ENCODE results near the gene AP2A1. TPM values are rescaled to one million over a fixed set of nuclear protein-coding genes. Genes with fewer than 3 reads are reported as not detected.

Gene AP2A1
- total RNA-seq, 1 experiment from 2014 or later, result 103 TPM

- Histone ChIP-seq H3K27me3 (replicated peaks) (no peaks in the 10 kb centered on the region), H3K27ac (no peak overlapping the region), H3K9me3 (replicated peaks) (no peaks in the 10 kb centered on the region), H3K36me3 (peaks cover 45% of the 10 kb centered on the region), H3K4me3 (no peak overlapping the region), H3K4me1 (replicated peaks) (peaks cover 6% of the 10 kb centered on the region)
- no peak for DNase-seq (ENCODE audit: low read depth in 1 of 2, low spot score in 2 of 2)
Measured at GRCh38 chr19:49772850-49773432, 6.1 kb downstream of the AP2A1 start.

GRCh38 chr19:49773663-49774350, 7.0 kb downstream of the AP2A1 start:
- Histone ChIP-seq H3K4me3 (no peak overlapping the region), H3K27ac (no peak overlapping the region), H3K27me3 (replicated peaks) (no peaks in the 10 kb centered on the region), H3K4me1 (replicated peaks) (no peaks in the 10 kb centered on the region), H3K36me3 (peaks cover 40% of the 10 kb centered on the region; the same call in 1 of the 2 replicates), H3K9me3 (replicated peaks) (no peaks in the 10 kb centered on the region)
- DNase-seq (ENCODE audit: low read depth in 1 of 2, low spot score in 2 of 2), result no peak

- Histone ChIP-seq H3K4me1 (replicated peaks) (no peaks in the 10 kb centered on the region), H3K4me3 (no peak overlapping the region), H3K27me3 (replicated peaks) (no peaks in the 10 kb centered on the region), H3K27ac (no peak overlapping the region), H3K9me3 (replicated peaks) (no peaks in the 10 kb centered on the region), H3K36me3 (peaks cover 37% of the 10 kb centered on the region; the same call in 1 of the 2 replicates)
- DNase-seq (ENCODE audit: low read depth in 1 of 2, low spot score in 2 of 2), result no peak
Measured at GRCh38 chr19:49774969-49775368, 8.2 kb downstream of the AP2A1 start.

GRCh38 chr19:49775742-49776370, 9.1 kb downstream of the AP2A1 start:
- Histone ChIP-seq H3K36me3 (peaks cover 38% of the 10 kb centered on the region), H3K27ac (no peak overlapping the region), H3K27me3 (replicated peaks) (no peaks in the 10 kb centered on the region), H3K4me3 (no peak overlapping the region), H3K4me1 (replicated peaks) (no peaks in the 10 kb centered on the region), H3K9me3 (replicated peaks) (no peaks in the 10 kb centered on the region)
- DNase-seq (ENCODE audit: low read depth in 1 of 2, low spot score in 2 of 2), result no peak

GRCh38 chr19:49776371-49776764, 9.6 kb downstream of the AP2A1 start:
- H3K36me3 ChIP-seq, result peaks cover 41% of the 10 kb centered on the region

GRCh38 chr19:49779731-49780555, 13.1 kb downstream of the AP2A1 start:
- Histone ChIP-seq H3K9me3 (replicated peaks) (no peaks in the 10 kb centered on the region), H3K27me3 (replicated peaks) (no peaks in the 10 kb centered on the region), H3K27ac (no peak overlapping the region), H3K36me3 (peaks cover 56% of the 10 kb centered on the region), H3K4me1 (replicated peaks) (no peaks in the 10 kb centered on the region), H3K4me3 (no peak overlapping the region)
- no peak for DNase-seq (ENCODE audit: low read depth in 1 of 2, low spot score in 2 of 2)

More at GRCh38 chr19:49776371-49776764, 9.6 kb downstream of the AP2A1 start:
- H3K9me3 ChIP-seq (replicated peaks), result no peaks in the 10 kb centered on the region
- no peak for DNase-seq (ENCODE audit: low read depth in 1 of 2, low spot score in 2 of 2)
- no peak overlapping the region for H3K27ac ChIP-seq
- H3K27me3 ChIP-seq (replicated peaks), result no peaks in the 10 kb centered on the region
- H3K4me1 ChIP-seq (replicated peaks), result no peaks in the 10 kb centered on the region
- no peak overlapping the region for H3K4me3 ChIP-seq

- peaks cover 59% of the 10 kb centered on the region for H3K36me3 ChIP-seq
- H3K4me1 ChIP-seq (replicated peaks), result no peaks in the 10 kb centered on the region
- no peak for DNase-seq (ENCODE audit: low read depth in 1 of 2, low spot score in 2 of 2)
- no peaks in the 10 kb centered on the region for H3K27me3 ChIP-seq (replicated peaks)
- H3K4me3 ChIP-seq, result no peak overlapping the region
- no peak overlapping the region for H3K27ac ChIP-seq
- no peaks in the 10 kb centered on the region for H3K9me3 ChIP-seq (replicated peaks)
Measured at GRCh38 chr19:49780861-49781260, 14.1 kb downstream of the AP2A1 start.

GRCh38 chr19:49781394-49781793, 14.6 kb downstream of the AP2A1 start:
- H3K4me3 ChIP-seq, result no peak overlapping the region
- no peak overlapping the region for H3K27ac ChIP-seq
- peaks cover 59% of the 10 kb centered on the region for H3K36me3 ChIP-seq
- no peak for DNase-seq (ENCODE audit: low read depth in 1 of 2, low spot score in 2 of 2)
- no peaks in the 10 kb centered on the region for H3K9me3 ChIP-seq (replicated peaks)
- no peaks in the 10 kb centered on the region for H3K4me1 ChIP-seq (replicated peaks)
- H3K27me3 ChIP-seq (replicated peaks), result no peaks in the 10 kb centered on the region

- no peak for DNase-seq (ENCODE audit: low read depth in 1 of 2, low spot score in 2 of 2)
- Histone ChIP-seq H3K27ac (no peak overlapping the region), H3K4me1 (replicated peaks) (no peaks in the 10 kb centered on the region), H3K36me3 (peaks cover 62% of the 10 kb centered on the region), H3K4me3 (no peak overlapping the region), H3K9me3 (replicated peaks) (no peaks in the 10 kb centered on the region), H3K27me3 (replicated peaks) (no peaks in the 10 kb centered on the region)
Measured at GRCh38 chr19:49782515-49782914, 15.7 kb downstream of the AP2A1 start.

GRCh38 chr19:49786376-49786820, 19.6 kb downstream of the AP2A1 start:
- DNase-seq (ENCODE audit: low read depth in 1 of 2, low spot score in 2 of 2), result no peak
- no peak overlapping the region for H3K4me3 ChIP-seq

GRCh38 chr19:49787746-49788145, 20.9 kb downstream of the AP2A1 start:
- Histone ChIP-seq H3K4me1 (replicated peaks) (no peaks in the 10 kb centered on the region), H3K36me3 (peaks cover 82% of the 10 kb centered on the region), H3K27ac (no peak overlapping the region), H3K9me3 (replicated peaks) (no peaks in the 10 kb centered on the region), H3K4me3 (no peak overlapping the region), H3K27me3 (replicated peaks) (no peaks in the 10 kb centered on the region)
- no peak for DNase-seq (ENCODE audit: low read depth in 1 of 2, low spot score in 2 of 2)

More at GRCh38 chr19:49786376-49786820, 19.6 kb downstream of the AP2A1 start:
- Histone ChIP-seq H3K27me3 (replicated peaks) (no peaks in the 10 kb centered on the region), H3K27ac (no peak overlapping the region), H3K9me3 (replicated peaks) (no peaks in the 10 kb centered on the region), H3K4me1 (replicated peaks) (no peaks in the 10 kb centered on the region), H3K36me3 (peaks cover 82% of the 10 kb centered on the region)

GRCh38 chr19:49788857-49789256, 22.1 kb downstream of the AP2A1 start:
- peaks cover 80% of the 10 kb centered on the region for H3K36me3 ChIP-seq
- DNase-seq (ENCODE audit: low read depth in 1 of 2, low spot score in 2 of 2), result no peak
- H3K27me3 ChIP-seq (replicated peaks), result no peaks in the 10 kb centered on the region
- no peaks in the 10 kb centered on the region for H3K4me1 ChIP-seq (replicated peaks)
- no peak overlapping the region for H3K27ac ChIP-seq
- H3K4me3 ChIP-seq, result no peak overlapping the region
- H3K9me3 ChIP-seq (replicated peaks), result no peaks in the 10 kb centered on the region

- H3K4me1 ChIP-seq (replicated peaks), result no peaks in the 10 kb centered on the region
- no peaks in the 10 kb centered on the region for H3K27me3 ChIP-seq (replicated peaks)
- H3K36me3 ChIP-seq, result peaks cover 80% of the 10 kb centered on the region
- DNase-seq (ENCODE audit: low read depth in 1 of 2, low spot score in 2 of 2), result no peak
- no peaks in the 10 kb centered on the region for H3K9me3 ChIP-seq (replicated peaks)
- H3K27ac ChIP-seq, result no peak overlapping the region
- H3K4me3 ChIP-seq, result no peak overlapping the region
Measured at GRCh38 chr19:49790866-49791265, 24.1 kb downstream of the AP2A1 start.

Measured in SJSA1 (cell line).